Activated naive CD4-positive, alpha-beta T cell treated with anti-CD3 and anti-CD28 coated beads, Interleukin-2, amount 50 U/mL, for 24 hours (primary cell): ENCODE measurements around the gene MAP7D2.

Experiments
- H3K27ac Mint-ChIP-seq: one replicate; pipeline ENCODE4 v1.8.0; 2021; ENCODE audit warnings: mild to moderate bottlenecking, mixed read lengths
- H3K27me3 Mint-ChIP-seq: one replicate; pipeline ENCODE4 v1.8.0; 2021; ENCODE audit warnings: mixed read lengths
- H3K36me3 Mint-ChIP-seq: one replicate; pipeline ENCODE4 v1.8.0; 2021; ENCODE audit warnings: mixed read lengths
- H3K4me1 Mint-ChIP-seq: one replicate; pipeline ENCODE4 v1.8.0; 2021; ENCODE audit warnings: mixed read lengths
- H3K4me3 Mint-ChIP-seq: one replicate; pipeline ENCODE4 v1.8.0; 2021; ENCODE audit warnings: mild to moderate bottlenecking, mixed read lengths
- H3K9me3 Mint-ChIP-seq: one replicate; pipeline ENCODE4 v1.8.0; 2021; ENCODE audit warnings: mixed read lengths

The MAP7D2 gene

GRCh38 chrX:20066968-20067708 lies 49.6 kb downstream of the MAP7D2 start:
- Mint-ChIP-seq H3K4me3 (no peak overlapping the region), H3K36me3 (no peaks in the 10 kb centered on the region), H3K4me1 (no peaks in the 10 kb centered on the region), H3K9me3 (no peaks in the 10 kb centered on the region), H3K27me3 (no peaks in the 10 kb centered on the region), H3K27ac (no peak overlapping the region)

- Mint-ChIP-seq H3K9me3 (no peaks in the 10 kb centered on the region), H3K27ac (no peak overlapping the region), H3K27me3 (no peaks in the 10 kb centered on the region), H3K36me3 (no peaks in the 10 kb centered on the region), H3K4me1 (peaks cover 3% of the 10 kb centered on the region), H3K4me3 (no peak overlapping the region)
These were observed 52.9 kb downstream of the MAP7D2 start for GRCh38 chrX:20063716-20064351.

DNA sequence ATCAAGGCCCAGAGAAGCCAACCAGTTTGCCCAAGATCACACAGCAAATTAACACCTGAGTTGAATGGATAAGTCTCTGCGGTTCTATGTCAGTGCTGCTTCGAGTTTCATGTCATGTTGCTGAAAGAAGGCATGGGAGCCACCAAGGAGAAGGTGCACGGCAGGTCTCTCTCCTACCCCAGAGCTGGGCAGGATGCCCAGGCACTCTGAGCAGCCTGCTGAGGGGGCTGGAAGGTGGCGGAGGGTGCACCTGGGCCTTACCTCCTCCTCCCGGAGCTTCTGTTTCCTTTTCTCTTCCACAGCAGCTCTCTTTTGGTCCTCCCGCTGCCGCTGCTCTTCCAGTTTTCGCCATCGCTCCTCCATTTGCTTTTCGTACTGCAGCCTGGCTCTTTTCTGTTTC lies 53.6 kb downstream of the MAP7D2 start:
- no peak overlapping the region for H3K4me3 Mint-ChIP-seq
- peaks cover 3% of the 10 kb centered on the region for H3K4me1 Mint-ChIP-seq
- no peaks in the 10 kb centered on the region for H3K9me3 Mint-ChIP-seq
- H3K27me3 Mint-ChIP-seq = no peaks in the 10 kb centered on the region
- no peaks in the 10 kb centered on the region for H3K36me3 Mint-ChIP-seq
- H3K27ac Mint-ChIP-seq = no peak overlapping the region

- H3K4me1 Mint-ChIP-seq = peaks cover 3% of the 10 kb centered on the region
- no peaks in the 10 kb centered on the region for H3K36me3 Mint-ChIP-seq
- H3K9me3 Mint-ChIP-seq = no peaks in the 10 kb centered on the region
These were observed 54.9 kb downstream of the MAP7D2 start for GRCh38 chrX:20061855-20062254.

GRCh38 chrX:20060961-20061748 lies 55.6 kb downstream of the MAP7D2 start:
- H3K27ac Mint-ChIP-seq = no peak overlapping the region
- H3K27me3 Mint-ChIP-seq = no peaks in the 10 kb centered on the region
- H3K4me1 Mint-ChIP-seq = peaks cover 3% of the 10 kb centered on the region
- H3K36me3 Mint-ChIP-seq = no peaks in the 10 kb centered on the region
- no peak overlapping the region for H3K4me3 Mint-ChIP-seq
- H3K9me3 Mint-ChIP-seq = no peaks in the 10 kb centered on the region

More at GRCh38 chrX:20061855-20062254, 54.9 kb downstream of the MAP7D2 start:
- no peaks in the 10 kb centered on the region for H3K27me3 Mint-ChIP-seq
- H3K4me3 Mint-ChIP-seq = no peak overlapping the region
- no peak overlapping the region for H3K27ac Mint-ChIP-seq

DNA sequence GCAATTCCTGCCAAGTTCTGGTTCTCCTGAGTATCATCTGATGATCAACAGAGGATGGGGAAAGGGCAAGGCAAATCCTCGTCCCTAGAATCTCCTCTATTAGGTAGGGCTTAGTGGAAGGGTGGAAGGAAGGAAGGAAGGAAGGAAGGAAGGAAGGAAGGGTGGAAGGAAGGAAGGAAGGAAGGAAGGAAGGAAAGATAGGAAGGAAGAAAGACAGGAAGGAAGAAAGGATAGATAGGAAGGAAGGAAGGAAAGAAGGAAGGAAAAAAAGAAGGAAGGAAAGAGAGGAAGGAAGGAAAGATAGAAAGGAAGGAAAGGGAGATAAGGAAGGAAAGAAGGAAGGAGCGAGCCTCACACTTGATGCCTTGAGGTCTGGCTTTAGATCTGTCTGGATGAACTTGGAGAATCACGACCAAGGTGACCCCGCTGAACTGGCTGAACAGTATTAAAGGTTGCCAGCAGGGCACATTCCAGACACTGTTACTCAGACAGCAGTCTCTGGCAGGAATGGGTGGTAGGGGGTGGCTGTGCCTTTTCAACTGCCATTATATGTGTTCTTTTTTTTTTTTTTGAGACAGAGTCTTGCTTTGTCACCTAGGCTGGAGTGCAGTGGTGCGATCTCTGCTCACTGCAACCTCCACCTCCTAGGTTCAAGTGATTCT lies 57.1 kb downstream of the MAP7D2 start:
- Mint-ChIP-seq H3K36me3 (peaks cover 2% of the 10 kb centered on the region), H3K9me3 (no peaks in the 10 kb centered on the region), H3K27me3 (no peaks in the 10 kb centered on the region), H3K4me3 (no peak overlapping the region), H3K27ac (no peak overlapping the region), H3K4me1 (peaks cover 3% of the 10 kb centered on the region)

- Mint-ChIP-seq H3K4me3 (no peak overlapping the region), H3K36me3 (peaks cover 2% of the 10 kb centered on the region), H3K9me3 (no peaks in the 10 kb centered on the region), H3K27me3 (no peaks in the 10 kb centered on the region), H3K4me1 (peaks cover 3% of the 10 kb centered on the region), H3K27ac (no peak overlapping the region)
These were observed 59.2 kb downstream of the MAP7D2 start for GRCh38 chrX:20057479-20057878.

GRCh38 chrX:20056704-20057103 lies 60.0 kb downstream of the MAP7D2 start:
- Mint-ChIP-seq H3K4me3 (no peak overlapping the region), H3K27ac (no peak overlapping the region), H3K27me3 (no peaks in the 10 kb centered on the region), H3K9me3 (no peaks in the 10 kb centered on the region), H3K4me1 (peaks cover 3% of the 10 kb centered on the region), H3K36me3 (peaks cover 2% of the 10 kb centered on the region)

- no peaks in the 10 kb centered on the region for H3K9me3 Mint-ChIP-seq
- H3K4me1 Mint-ChIP-seq = no peaks in the 10 kb centered on the region
- H3K4me3 Mint-ChIP-seq = no peak overlapping the region
- no peak overlapping the region for H3K27ac Mint-ChIP-seq
- no peaks in the 10 kb centered on the region for H3K27me3 Mint-ChIP-seq
- peaks cover 2% of the 10 kb centered on the region for H3K36me3 Mint-ChIP-seq
These were observed 63.2 kb downstream of the MAP7D2 start for GRCh38 chrX:20053537-20053936.

- H3K36me3 Mint-ChIP-seq = no peaks in the 10 kb centered on the region
- no peaks in the 10 kb centered on the region for H3K27me3 Mint-ChIP-seq
- no peak overlapping the region for H3K27ac Mint-ChIP-seq
- H3K9me3 Mint-ChIP-seq = no peaks in the 10 kb centered on the region
- no peak overlapping the region for H3K4me3 Mint-ChIP-seq
- no peaks in the 10 kb centered on the region for H3K4me1 Mint-ChIP-seq
These were observed 69.8 kb downstream of the MAP7D2 start for GRCh38 chrX:20046864-20047263.

- H3K27me3 Mint-ChIP-seq = no peaks in the 10 kb centered on the region
- H3K36me3 Mint-ChIP-seq = no peaks in the 10 kb centered on the region
- no peaks in the 10 kb centered on the region for H3K4me1 Mint-ChIP-seq
- H3K4me3 Mint-ChIP-seq = no peak overlapping the region
- H3K9me3 Mint-ChIP-seq = no peaks in the 10 kb centered on the region
- H3K27ac Mint-ChIP-seq = no peak overlapping the region
These were observed 70.5 kb downstream of the MAP7D2 start for GRCh38 chrX:20046223-20046622.

DNA sequence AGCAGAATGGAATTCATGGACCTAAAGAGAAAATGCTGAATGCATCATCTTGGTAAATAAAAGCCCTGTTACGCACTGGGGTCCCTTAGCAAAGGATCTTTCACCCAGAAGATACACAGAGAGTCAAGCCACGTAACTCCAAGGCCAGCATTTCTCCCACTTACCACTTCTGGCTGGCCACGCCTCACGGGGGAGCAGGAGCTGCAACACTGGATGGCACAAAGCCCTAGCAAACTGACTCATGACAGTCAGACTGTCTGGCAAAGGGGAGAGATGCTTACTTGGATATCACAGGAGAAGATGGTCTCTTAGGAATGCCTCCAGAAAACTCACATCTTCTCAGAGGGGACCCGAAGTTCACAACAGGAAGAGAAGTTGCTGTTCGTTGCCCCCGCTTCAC lies 74.5 kb downstream of the MAP7D2 start:
- Mint-ChIP-seq H3K9me3 (no peaks in the 10 kb centered on the region), H3K27me3 (no peaks in the 10 kb centered on the region), H3K4me1 (no peaks in the 10 kb centered on the region), H3K36me3 (no peaks in the 10 kb centered on the region), H3K4me3 (no peak overlapping the region), H3K27ac (no peak overlapping the region)

- no peaks in the 10 kb centered on the region for H3K4me1 Mint-ChIP-seq
- H3K27ac Mint-ChIP-seq = no peak overlapping the region
- H3K4me3 Mint-ChIP-seq = no peak overlapping the region
- no peaks in the 10 kb centered on the region for H3K9me3 Mint-ChIP-seq
- no peaks in the 10 kb centered on the region for H3K27me3 Mint-ChIP-seq
- H3K36me3 Mint-ChIP-seq = no peaks in the 10 kb centered on the region
These were observed 77.7 kb downstream of the MAP7D2 start for GRCh38 chrX:20038966-20039365.

DNA sequence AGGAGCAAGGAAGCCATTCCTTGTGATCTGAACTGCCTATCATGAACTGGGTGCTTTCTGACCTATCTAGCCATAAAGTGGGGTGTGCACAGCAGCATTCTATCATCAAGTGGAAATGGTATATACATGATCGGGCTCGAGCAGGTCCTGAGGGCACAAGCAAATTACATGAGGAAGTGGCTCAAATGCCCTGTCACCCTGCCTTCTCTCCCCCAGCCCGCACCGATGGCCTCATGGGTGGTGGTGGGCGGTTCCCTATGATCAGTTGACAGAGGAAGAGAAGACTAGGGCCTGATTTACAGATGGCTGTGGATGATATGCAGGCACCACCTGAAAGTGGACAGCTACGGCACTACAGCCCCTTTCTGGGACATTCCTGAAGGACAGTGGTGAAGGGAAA lies 79.5 kb downstream of the MAP7D2 start:
- Mint-ChIP-seq H3K27ac (no peak overlapping the region), H3K4me1 (no peaks in the 10 kb centered on the region), H3K4me3 (no peak overlapping the region), H3K27me3 (no peaks in the 10 kb centered on the region), H3K36me3 (no peaks in the 10 kb centered on the region), H3K9me3 (no peaks in the 10 kb centered on the region)

GRCh38 chrX:20032201-20032600 lies 84.5 kb downstream of the MAP7D2 start:
- Mint-ChIP-seq H3K4me3 (no peak overlapping the region), H3K36me3 (no peaks in the 10 kb centered on the region), H3K27me3 (no peaks in the 10 kb centered on the region)

More at GRCh38 chrX:20032201-20032600, 84.5 kb downstream of the MAP7D2 start:
- H3K4me1 Mint-ChIP-seq = peaks cover 11% of the 10 kb centered on the region
- no peaks in the 10 kb centered on the region for H3K9me3 Mint-ChIP-seq
- H3K27ac Mint-ChIP-seq = no peak overlapping the region
